Measurements from ENCODE around the gene SLAMF6.

DNA sequence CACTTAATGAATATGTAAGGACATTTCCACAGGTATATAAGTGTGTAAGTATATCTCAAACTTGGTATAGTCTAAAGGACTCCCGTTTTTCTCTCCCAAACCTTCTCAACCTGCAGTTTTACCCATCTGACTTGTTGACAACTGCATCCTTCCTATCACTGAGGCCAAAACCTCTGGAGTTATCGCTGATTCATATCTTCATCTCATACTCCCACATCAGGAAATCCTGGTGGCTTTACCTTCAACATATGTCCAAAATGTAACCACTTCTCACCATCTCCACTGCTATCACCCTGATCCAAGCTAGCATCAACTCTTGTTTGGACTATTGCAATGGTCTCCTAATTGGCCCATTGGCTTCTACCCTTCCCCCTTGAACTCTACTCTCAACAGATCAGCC is 30.4 kb downstream of the SLAMF6 start:
- TF ChIP-seq CTCF (optimal IDR thresholded peaks at IDR 0.05 in 1 of 3, IDR thresholded peaks at IDR 0.05 in 1 of 3, conservative IDR thresholded peaks at IDR 0.05 in 1 of 3; ENCODE audit: extremely low read depth in 1 of 3, insufficient read depth in 2 of 3, low read length in 3 of 3) (no peak), EZH2 (IDR thresholded peaks at IDR 0.05; ENCODE audit: low read length) (no peak)

Measured in keratinocyte (primary cell).